Ascending aorta (tissue), 2 donors: ENCODE measurements around the gene RASGRF1. TPM values are rescaled to one million over a fixed set of nuclear protein-coding genes. Genes with fewer than 3 reads are reported as not detected.

Source experiments
- DNase-seq, 2 donors: peaks; one replicate each; pipeline ENCODE4 v3.0.0-alpha.2; 2019; ENCODE audit warnings: low spot score in 2 of 2
- H3K27ac ChIP-seq, 2 donors: fragments of 200-600 bp; sonication (generic); one replicate each; pipeline ENCODE4 v1.5.1; 2016 to 2017; ENCODE audit warnings: mild to moderate bottlenecking in 1 of 2
- H3K27me3 ChIP-seq: fragments of 200-600 bp; sonication (generic); one replicate; pipeline ENCODE4 v1.5.1; 2017
- H3K36me3 ChIP-seq, 2 donors: fragments of 200-600 bp; sonication (generic); one replicate each; pipeline ENCODE4 v1.5.1; 2016
- H3K4me1 ChIP-seq, 2 donors: fragments of 200-600 bp; sonication (generic); one replicate each; pipeline ENCODE4 v1.5.1; 2016 to 2017; ENCODE audit warnings: mild to moderate bottlenecking in 1 of 2
- H3K4me3 ChIP-seq, 2 donors: fragments of 200-600 bp; sonication (generic); one replicate each; pipeline ENCODE4 v1.5.1; 2016 to 2017; ENCODE audit warnings: mild to moderate bottlenecking in 1 of 2
- H3K9me3 ChIP-seq, 2 donors: fragments of 200-600 bp; sonication (generic); one replicate each; pipeline ENCODE4 v1.5.1; 2016
- CTCF ChIP-seq, 3 experiments: fragments of 200-600 bp in 2 of 3; fragments of 450-650 bp in 1 of 3; sonication (generic) in 2 of 3; IDR thresholded peaks; one replicate each; pipeline ENCODE4 v1.5.1; 2016 to 2019; ENCODE audit warnings: antibody characterized with exemption in 3 of 3, mild to moderate bottlenecking in 1 of 3, moderate library complexity in 1 of 3
- intact Hi-C: fragments of 100-400 bp; cut with DNase I; formaldehyde crosslinking; loops from one replicate; pipeline ENCODE4 v1.15.1; 2023
- total RNA-seq: library from RNA; depleted of rRNA; stranded (reverse); fragments of >200 nt; gene quantifications from one replicate; pipeline ENCODE4 v1.1.0, GENCODE V29; 2016

RASGRF1 gene
- total RNA-seq, 1 donor from 2014 or later = not detected

GRCh38 chr15:78976691-78977090, 113.9 kb downstream of the RASGRF1 start:
- DNase-seq = no peak
- intact Hi-C loops = no loop called here

GRCh38 chr15:78974272-78974918, 116.2 kb downstream of the RASGRF1 start:
- DNase-seq = no peak
- H3K27me3 ChIP-seq = no peaks in the 10 kb centered on the region
- intact Hi-C loops = no loop called here
- H3K36me3 ChIP-seq = no peaks in the 10 kb centered on the region
- TF ChIP-seq CTCF (IDR thresholded peaks at IDR 0.05) = no peak
- no peak overlapping the region for H3K4me3 ChIP-seq
- peaks cover 3 to 10% of the 10 kb centered on the region in 2 donors for H3K4me1 ChIP-seq
- no peaks in the 10 kb centered on the region for H3K9me3 ChIP-seq
- H3K27ac ChIP-seq = no peak overlapping the region

More at GRCh38 chr15:78976691-78977090, 113.9 kb downstream of the RASGRF1 start:
- Histone ChIP-seq H3K27me3 (no peaks in the 10 kb centered on the region), H3K27ac (no peak overlapping the region), H3K9me3 (no peaks in the 10 kb centered on the region), H3K4me1 (no peaks in the 10 kb centered on the region), H3K36me3 (no peaks in the 10 kb centered on the region), H3K4me3 (no peak overlapping the region)
- no peak for TF ChIP-seq CTCF (IDR thresholded peaks at IDR 0.05)

GRCh38 chr15:78969687-78970349, 120.8 kb downstream of the RASGRF1 start:
- H3K4me3 ChIP-seq = peak overlapping the region in 1 of 2 donors; percentile 21
- H3K27ac ChIP-seq = peak overlapping the region; percentile 58 to 77
- intact Hi-C loops = loop anchor here (2.0 kb wide), 1 partner anchor 17 kb away; no protein-coding TSS in a partner anchor

DNA sequence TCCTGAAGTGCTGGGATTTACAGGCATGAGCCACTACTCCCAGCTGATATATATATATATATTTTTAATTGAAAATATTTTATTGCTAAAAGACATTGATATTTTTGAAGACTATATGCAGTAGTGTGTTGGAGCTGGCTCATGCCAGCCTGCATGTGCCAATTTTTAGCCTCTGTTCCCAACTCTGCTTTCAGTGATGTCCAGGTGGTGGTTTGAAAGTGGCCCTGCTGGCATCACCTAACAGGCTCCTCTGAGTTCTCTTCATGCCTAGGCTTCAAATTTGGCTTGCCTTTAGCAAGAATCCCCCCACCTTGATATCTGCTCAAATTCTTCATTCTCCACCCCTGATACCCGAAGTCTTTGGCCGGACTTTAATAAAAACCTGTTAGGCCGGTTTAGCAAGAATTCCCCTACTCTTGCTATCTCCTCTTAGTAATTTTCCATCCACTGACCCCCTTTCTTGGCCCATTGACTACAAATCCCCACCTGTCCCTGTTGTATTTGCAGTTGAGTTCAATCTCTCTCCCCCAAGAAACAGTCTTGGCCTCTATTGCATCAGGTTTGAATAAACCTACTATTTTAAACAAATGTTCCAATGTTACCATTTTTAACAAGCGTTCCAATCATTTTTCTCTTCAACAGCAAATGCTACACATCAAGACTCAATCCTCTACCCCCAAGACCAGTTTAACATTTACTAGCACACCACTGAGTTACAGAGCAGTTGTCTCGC, 121.9 kb downstream of the RASGRF1 start:
- intact Hi-C loops = loop anchor here (2.0 kb wide), 1 partner anchor 16 kb away; no protein-coding TSS in a partner anchor

More at GRCh38 chr15:78969687-78970349, 120.8 kb downstream of the RASGRF1 start:
- Histone ChIP-seq H3K36me3 (no peaks in the 10 kb centered on the region), H3K9me3 (no peaks in the 10 kb centered on the region), H3K27me3 (no peaks in the 10 kb centered on the region), H3K4me1 (peaks cover 3 to 13% of the 10 kb centered on the region in 2 donors)
- TF ChIP-seq CTCF (IDR thresholded peaks at IDR 0.05) = no peak
- DNase-seq = no peak

More for the DNA sequence above, 121.9 kb downstream of the RASGRF1 start:
- Histone ChIP-seq H3K4me3 (no peak overlapping the region), H3K27ac (peak overlapping the region; percentile 36 to 77), H3K4me1 (peaks cover 3 to 13% of the 10 kb centered on the region in 2 donors), H3K9me3 (no peaks in the 10 kb centered on the region), H3K36me3 (no peaks in the 10 kb centered on the region), H3K27me3 (no peaks in the 10 kb centered on the region)
- no peak for TF ChIP-seq CTCF (IDR thresholded peaks at IDR 0.05)
- DNase-seq = no peak
